ENCODE data around the gene BABAM2. TPM values are rescaled to one million over a fixed set of nuclear protein-coding genes. Genes with fewer than 3 reads are reported as not detected.

BABAM2 gene
- total and polyA plus RNA-seq, 7 experiments from 2014 or later, result 34.2 to 58.2 (median 44.2) TPM

Small RNA genes within 50 kb of the gene (microRNA-seq; reads per million reads assigned to microRNA genes)
- gene MIR4263 (ENCODE audit: borderline microRNAs expressed), result not detected

Other genes with a start within 250 kb of the BABAM2 start
- 10 to 100 TPM; 37.9 to 58.6 (median 46.5) TPM for gene SUPT7L, start 227.1 kb upstream of the BABAM2 start, total RNA-seq
- 10 to 100 TPM; 19.0 to 20.7 TPM for gene SUPT7L, start 227.1 kb upstream of the BABAM2 start, polyA plus RNA-seq
- gene SLC4A1AP, start 226.8 kb upstream of the BABAM2 start, total RNA-seq, result 10 to 100 TPM; 14.7 to 27.0 (median 23.2) TPM
- gene SLC4A1AP, start 226.8 kb upstream of the BABAM2 start, polyA plus RNA-seq, result 10 to 100 TPM; 28.7 to 37.6 TPM
- 10 to 100 TPM; 27.3 to 39.4 (median 35.1) TPM for gene MRPL33, start 119.0 kb upstream of the BABAM2 start, total RNA-seq
- gene MRPL33, start 119.0 kb upstream of the BABAM2 start, polyA plus RNA-seq, result 100 to 1,000 TPM; 201 to 233 TPM
- 10 to 100 TPM in 1 of 5 experiments, 1 to 10 TPM in 4; 1.5 to 10.8 (median 2.0) TPM for gene RBKS, start 342 bp upstream of the BABAM2 start, total RNA-seq
- 1 to 10 TPM; 3.2 to 5.5 TPM for gene RBKS, start 342 bp upstream of the BABAM2 start, polyA plus RNA-seq